Activated naive CD8-positive, alpha-beta T cell (primary cell): ENCODE results near the gene CSNK2A1.
"Not testable (repeated sequence)": the region's sequence is repeated elsewhere in the genome, so short reads cannot be mapped to it uniquely, and the experiment has no call there.

Source experiments
- H3K27ac Mint-ChIP-seq: one replicate; pipeline ENCODE4 v1.8.0; 2021; ENCODE audit warnings: mixed read lengths
- H3K27me3 Mint-ChIP-seq: one replicate; pipeline ENCODE4 v1.8.0; 2021; ENCODE audit warnings: mixed read lengths
- H3K36me3 Mint-ChIP-seq: one replicate; pipeline ENCODE4 v1.8.0; 2021; ENCODE audit warnings: mixed read lengths
- H3K4me1 Mint-ChIP-seq: one replicate; pipeline ENCODE4 v1.8.0; 2021; ENCODE audit warnings: low read depth, mixed read lengths
- H3K4me3 Mint-ChIP-seq: one replicate; pipeline ENCODE4 v1.8.0; 2021; ENCODE audit warnings: mild to moderate bottlenecking, mixed read lengths
- H3K9me3 Mint-ChIP-seq: one replicate; pipeline ENCODE4 v1.8.0; 2021; ENCODE audit warnings: low read depth, mixed read lengths

The CSNK2A1 gene

GRCh38 chr20:543369-544152, at the start of gene CSNK2A1:
Gene CSNK2A1 (minus strand): TSS chr20:543790. CDS start chr20:508551, 35,239 bp downstream.
- Mint-ChIP-seq H3K36me3 (peaks cover 11% of the 10 kb centered on the region), H3K4me3 (peak within 1 kb of the TSS; percentile 98), H3K9me3 (no peaks in the 10 kb centered on the region), H3K27me3 (peaks cover 2% of the 10 kb centered on the region), H3K4me1 (peaks cover 53% of the 10 kb centered on the region), H3K27ac (peak within 1 kb of the TSS; percentile 100)

DNA sequence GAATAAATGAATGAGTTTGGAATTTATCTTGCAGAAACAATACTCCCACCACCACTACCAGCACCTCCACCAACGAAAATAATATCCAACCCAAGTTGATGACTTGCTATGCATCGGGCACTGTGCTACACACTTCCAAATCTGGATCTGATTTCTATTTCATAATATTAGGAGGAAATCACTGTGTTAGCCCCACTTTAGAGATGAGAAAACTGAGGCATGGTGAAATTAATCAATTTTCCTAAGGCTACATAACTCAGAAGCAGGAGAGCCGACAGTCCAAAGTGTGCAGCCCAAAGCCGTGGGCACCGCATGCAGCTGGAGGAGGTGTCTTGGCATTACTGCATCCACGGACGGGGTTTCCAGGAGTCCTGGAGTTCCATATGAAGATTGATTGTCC, 48.9 kb upstream of the CSNK2A1 start:
- Mint-ChIP-seq H3K27me3 (peaks cover 2% of the 10 kb centered on the region), H3K36me3 (no peaks in the 10 kb centered on the region), H3K9me3 (no peaks in the 10 kb centered on the region), H3K4me3 (no peak overlapping the region), H3K27ac (no peak overlapping the region), H3K4me1 (no peaks in the 10 kb centered on the region)

DNA sequence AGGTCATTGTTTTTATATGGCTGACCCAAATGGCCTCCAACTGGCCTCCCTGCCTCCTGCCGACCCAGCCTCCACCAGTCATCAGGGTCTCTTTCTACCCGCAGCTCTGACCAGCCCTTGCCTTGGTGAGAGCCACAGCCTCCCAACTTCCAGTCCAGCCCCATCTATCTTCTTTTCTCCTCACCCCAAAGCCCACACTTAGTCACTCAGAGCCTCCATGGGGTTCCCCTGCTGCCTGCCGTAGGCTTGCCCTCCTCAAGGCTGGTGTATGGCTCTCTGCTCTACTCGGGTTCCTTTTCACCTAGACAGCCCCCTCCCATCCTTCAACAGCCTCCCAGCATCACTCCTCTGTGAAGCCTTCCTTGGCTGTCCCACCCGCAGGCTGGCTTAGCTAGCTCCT, 48.4 kb upstream of the CSNK2A1 start:
- H3K4me1 Mint-ChIP-seq = no peaks in the 10 kb centered on the region
- H3K4me3 Mint-ChIP-seq = no peak overlapping the region
- H3K9me3 Mint-ChIP-seq = no peaks in the 10 kb centered on the region
- H3K27me3 Mint-ChIP-seq = peaks cover 2% of the 10 kb centered on the region
- H3K27ac Mint-ChIP-seq = no peak overlapping the region
- H3K36me3 Mint-ChIP-seq = no peaks in the 10 kb centered on the region

DNA sequence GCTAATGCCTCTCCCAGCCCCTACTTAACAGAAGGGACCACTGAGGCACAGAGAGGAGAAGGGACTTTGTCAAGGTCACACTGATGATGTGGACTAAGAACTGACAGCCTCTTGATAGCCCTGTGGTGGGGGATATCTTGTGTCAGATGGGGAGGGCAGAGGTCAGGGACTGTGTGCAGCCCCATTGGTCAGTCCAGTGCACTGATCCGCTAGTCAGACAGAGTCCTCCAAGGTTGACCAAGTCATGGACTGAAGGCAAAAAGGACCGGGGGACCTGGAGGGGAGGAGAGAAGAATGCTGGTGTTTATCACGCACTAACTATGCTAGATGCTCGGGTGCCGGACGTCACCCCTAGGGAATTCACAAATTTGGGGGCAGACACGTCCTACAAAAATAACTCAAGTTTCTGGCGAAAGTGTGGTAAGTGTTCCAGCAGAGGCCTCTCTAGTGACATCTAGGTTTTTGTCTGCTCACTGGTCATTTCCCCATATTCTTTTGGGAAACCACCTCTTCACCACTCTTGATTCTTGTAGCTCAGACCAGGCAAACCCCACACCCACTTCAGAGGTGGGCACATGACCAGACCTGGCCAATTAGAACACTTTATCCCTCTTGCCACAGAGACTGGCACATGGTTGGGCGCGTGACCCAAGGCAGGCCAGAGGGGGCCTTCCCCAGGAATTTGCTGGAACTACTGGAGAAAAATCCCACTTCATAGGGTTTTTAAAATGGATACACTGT, 45.5 kb upstream of the CSNK2A1 start:
- H3K9me3 Mint-ChIP-seq = no peaks in the 10 kb centered on the region

GRCh38 chr20:588476-588875, 44.9 kb upstream of the CSNK2A1 start:
- Mint-ChIP-seq H3K9me3 (no peaks in the 10 kb centered on the region), H3K4me3 (no peak overlapping the region), H3K27me3 (peaks cover 6% of the 10 kb centered on the region), H3K27ac (no peak overlapping the region), H3K4me1 (no peaks in the 10 kb centered on the region), H3K36me3 (no peaks in the 10 kb centered on the region)

More for the DNA sequence above, 45.5 kb upstream of the CSNK2A1 start:
- H3K4me3 Mint-ChIP-seq = no peak overlapping the region
- no peak overlapping the region for H3K27ac Mint-ChIP-seq
- no peaks in the 10 kb centered on the region for H3K4me1 Mint-ChIP-seq
- H3K36me3 Mint-ChIP-seq = no peaks in the 10 kb centered on the region
- peaks cover 7% of the 10 kb centered on the region for H3K27me3 Mint-ChIP-seq

- Mint-ChIP-seq H3K27me3 (peaks cover 9% of the 10 kb centered on the region), H3K27ac (no peak overlapping the region), H3K4me1 (no peaks in the 10 kb centered on the region), H3K36me3 (no peaks in the 10 kb centered on the region), H3K4me3 (no peak overlapping the region), H3K9me3 (no peaks in the 10 kb centered on the region)
These were observed 41.3 kb upstream of the CSNK2A1 start for GRCh38 chr20:584971-585301.

DNA sequence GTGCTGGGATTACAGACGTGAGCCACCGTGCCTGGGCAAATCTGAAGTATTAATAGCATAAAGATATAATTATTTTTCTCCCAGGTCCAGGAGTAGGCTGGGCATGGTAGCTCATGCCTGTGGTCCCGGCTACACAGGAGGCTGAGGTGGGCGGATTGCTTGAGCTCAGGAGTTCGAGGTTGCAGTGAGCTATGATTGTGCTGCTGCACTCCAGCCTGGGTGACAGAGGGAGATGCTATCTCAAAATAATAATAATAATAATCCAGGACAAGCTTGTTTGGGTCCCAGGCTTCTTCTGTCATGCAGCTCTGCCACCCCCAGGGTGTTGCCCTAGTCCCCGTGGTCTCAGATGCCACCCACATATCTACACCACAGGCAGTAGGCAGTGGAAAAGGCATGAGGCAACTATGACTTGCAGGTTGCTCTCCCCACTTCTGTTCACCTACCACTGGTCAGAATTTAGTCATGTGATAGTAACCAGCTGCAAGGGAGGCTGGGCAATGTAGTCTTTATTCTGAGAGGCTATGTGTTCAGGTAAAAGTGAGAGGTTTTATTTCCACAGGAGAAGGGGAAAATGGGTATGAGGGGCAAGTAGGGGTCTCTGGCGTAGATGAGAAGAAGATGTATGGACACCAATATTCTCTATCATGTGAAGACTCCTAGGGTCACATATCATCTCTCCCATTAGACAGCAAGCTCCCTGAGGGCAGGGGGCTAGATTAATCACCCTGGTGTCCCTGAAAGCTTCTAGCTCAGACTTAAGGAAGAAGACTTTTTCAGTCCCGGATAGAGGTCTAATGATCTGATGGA, 40.8 kb upstream of the CSNK2A1 start:
- Mint-ChIP-seq H3K36me3 (no peaks in the 10 kb centered on the region), H3K4me3 (no peak overlapping the region), H3K4me1 (no peaks in the 10 kb centered on the region), H3K9me3 (no peaks in the 10 kb centered on the region), H3K27me3 (peaks cover 9% of the 10 kb centered on the region), H3K27ac (no peak overlapping the region)

- Mint-ChIP-seq H3K4me1 (no peaks in the 10 kb centered on the region), H3K9me3 (no peaks in the 10 kb centered on the region)
These were observed 38.6 kb upstream of the CSNK2A1 start for GRCh38 chr20:582204-582603.

DNA sequence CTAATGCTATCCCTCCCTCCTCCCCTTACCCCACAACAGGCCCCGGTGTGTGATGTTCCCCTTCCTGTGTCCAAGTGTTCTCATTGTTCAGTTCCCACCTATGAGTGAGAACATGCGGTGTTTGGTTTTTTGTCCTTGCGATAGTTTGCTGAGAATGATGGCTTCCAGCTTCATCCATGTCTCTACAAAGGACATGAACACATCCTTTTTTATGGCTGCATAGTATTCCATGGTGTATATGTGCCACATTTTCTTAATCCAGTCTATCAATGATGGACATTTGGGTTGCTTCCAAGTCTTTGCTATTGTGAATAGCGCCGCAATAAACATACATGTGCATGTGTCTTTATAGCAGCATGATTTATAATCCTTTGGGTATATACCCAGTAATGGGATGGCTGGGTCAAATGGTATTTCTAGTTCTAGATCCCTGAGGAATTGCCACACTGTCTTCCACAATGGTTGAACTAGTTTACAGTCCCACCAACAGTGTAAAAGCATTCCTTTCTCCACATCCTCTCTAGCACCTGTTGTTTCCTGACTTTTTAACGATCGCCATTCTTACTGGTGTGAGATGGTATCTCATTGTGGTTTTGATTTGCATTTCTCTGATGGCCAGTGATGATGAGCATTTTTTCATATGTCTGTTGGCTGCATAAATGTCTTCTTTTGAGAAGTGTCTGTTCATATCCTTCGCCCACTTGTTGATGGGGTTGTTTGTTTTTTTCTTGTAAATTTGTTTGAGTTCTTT, 35.5 kb upstream of the CSNK2A1 start:
- H3K36me3 Mint-ChIP-seq, H3K27me3 Mint-ChIP-seq, H3K4me3 Mint-ChIP-seq, H3K27ac Mint-ChIP-seq, H3K9me3 Mint-ChIP-seq, H3K4me1 Mint-ChIP-seq: not testable (repeated sequence)

More at GRCh38 chr20:582204-582603, 38.6 kb upstream of the CSNK2A1 start:
- H3K27me3 Mint-ChIP-seq = peaks cover 9% of the 10 kb centered on the region
- H3K36me3 Mint-ChIP-seq = no peaks in the 10 kb centered on the region
- no peak overlapping the region for H3K27ac Mint-ChIP-seq
- no peak overlapping the region for H3K4me3 Mint-ChIP-seq

DNA sequence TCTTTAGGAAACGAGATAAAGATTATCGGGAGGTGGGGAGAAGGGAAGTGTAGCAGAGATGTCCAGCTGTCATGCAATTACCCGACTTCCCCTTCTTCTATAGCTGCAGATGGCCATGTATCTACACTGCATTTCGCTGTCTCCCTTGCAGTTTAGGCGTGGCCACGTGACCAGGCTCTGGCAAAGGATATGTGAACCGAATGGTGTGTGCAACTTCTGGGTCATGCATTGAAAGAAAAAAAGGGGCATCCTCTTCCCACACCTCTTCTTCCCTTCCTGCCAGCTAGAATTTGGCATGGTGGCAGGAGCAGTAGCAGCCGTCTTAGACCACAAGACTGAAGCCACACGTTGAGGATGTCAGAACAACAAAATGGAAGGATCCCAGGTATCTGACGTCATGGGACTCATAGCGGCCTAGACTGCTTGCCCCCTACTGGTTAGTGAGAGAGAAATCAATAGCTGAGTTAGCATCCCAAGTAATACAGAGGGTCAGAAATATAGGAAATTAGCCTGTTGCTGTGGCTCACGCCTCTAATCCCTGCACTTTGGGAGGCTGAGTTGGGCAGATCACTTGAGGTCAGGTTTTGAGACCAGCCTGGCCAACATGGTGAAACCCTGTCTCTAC, 33.7 kb upstream of the CSNK2A1 start:
- Mint-ChIP-seq H3K4me1 (no peaks in the 10 kb centered on the region), H3K4me3 (no peak overlapping the region), H3K36me3 (no peaks in the 10 kb centered on the region), H3K27me3 (peaks cover 13% of the 10 kb centered on the region), H3K9me3 (no peaks in the 10 kb centered on the region), H3K27ac (no peak overlapping the region)

- Mint-ChIP-seq H3K4me1 (no peaks in the 10 kb centered on the region), H3K4me3 (no peak overlapping the region), H3K9me3 (no peaks in the 10 kb centered on the region), H3K27me3 (peaks cover 17% of the 10 kb centered on the region), H3K36me3 (no peaks in the 10 kb centered on the region), H3K27ac (no peak overlapping the region)
These were observed 32.6 kb upstream of the CSNK2A1 start for GRCh38 chr20:576156-576555.

GRCh38 chr20:575230-575629, 31.6 kb upstream of the CSNK2A1 start:
- no peaks in the 10 kb centered on the region for H3K36me3 Mint-ChIP-seq
- no peak overlapping the region for H3K4me3 Mint-ChIP-seq
- no peak overlapping the region for H3K27ac Mint-ChIP-seq
- peaks cover 17% of the 10 kb centered on the region for H3K27me3 Mint-ChIP-seq
- H3K4me1 Mint-ChIP-seq = no peaks in the 10 kb centered on the region
- no peaks in the 10 kb centered on the region for H3K9me3 Mint-ChIP-seq

GRCh38 chr20:574297-574942, 30.8 kb upstream of the CSNK2A1 start:
- no peaks in the 10 kb centered on the region for H3K4me1 Mint-ChIP-seq
- no peak overlapping the region for H3K27ac Mint-ChIP-seq
- no peak overlapping the region for H3K4me3 Mint-ChIP-seq
- H3K27me3 Mint-ChIP-seq = peaks cover 17% of the 10 kb centered on the region
- H3K36me3 Mint-ChIP-seq = no peaks in the 10 kb centered on the region
- no peaks in the 10 kb centered on the region for H3K9me3 Mint-ChIP-seq
